GM12891 (cell line): ENCODE data around the gene SLC25A30.
"Not testable (repeated sequence)": the region's sequence is repeated elsewhere in the genome, so short reads cannot be mapped to it uniquely, and the experiment has no call there.

Source experiments
- POLR2A ChIP-seq: IDR thresholded peaks from 2 replicates; pipeline ENCODE4 v1.6.1; 2011; ENCODE audit warnings: low read depth, low read length, control low read depth
- POLR2AphosphoS5 ChIP-seq: IDR thresholded peaks from 2 replicates; pipeline ENCODE4 v1.6.1; 2011; ENCODE audit warnings: low read depth, low read length, control low read depth
- TAF1 ChIP-seq: IDR thresholded peaks from 2 replicates; pipeline ENCODE4 v1.6.1; 2011; ENCODE audit warnings: low read depth, low read length, control low read depth

DNA sequence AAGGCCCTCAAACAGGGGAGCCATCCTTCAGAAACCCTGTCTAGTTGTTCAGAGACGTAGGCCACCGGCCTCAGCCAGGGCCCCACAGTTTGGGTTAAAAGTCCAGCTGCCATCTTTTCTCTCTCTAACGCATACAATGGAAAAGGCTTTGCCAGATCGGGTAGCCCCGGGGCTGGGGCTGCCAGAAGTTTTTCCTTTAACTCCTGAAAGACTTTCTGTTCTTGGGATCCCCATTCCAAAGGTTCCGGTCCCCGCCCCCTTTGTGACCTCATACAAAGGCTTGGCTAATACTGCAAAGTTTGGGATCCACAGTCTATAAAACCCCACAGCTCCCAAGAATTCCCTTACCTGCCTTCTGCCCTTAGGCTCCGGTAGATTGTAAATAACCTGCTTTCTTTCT lies 37.5 kb downstream of the SLC25A30 start:
- not testable (repeated sequence) for TF ChIP-seq POLR2A, POLR2AphosphoS5, TAF1
